Muscle layer of duodenum (tissue), 2 donors: ENCODE results near the gene RAB11FIP3.
A peak's percentile ranks its signal among the peaks of the same experiment; 100 is the strongest.

Experiments used
- H3K27ac ChIP-seq: one replicate; pipeline ENCODE4 v1.7.0; 2013; ENCODE audit warnings: mild to moderate bottlenecking, low read length
- H3K27me3 ChIP-seq: one replicate; pipeline ENCODE4 v1.7.0; 2013; ENCODE audit warnings: low read depth, mild to moderate bottlenecking, control low read depth, low read length
- H3K36me3 ChIP-seq, 2 donors: one replicate each; pipeline ENCODE4 v1.7.0; 2013; ENCODE audit warnings: low read length in 2 of 2, control low read depth in 1 of 2, mild to moderate bottlenecking in 1 of 2; ENCODE audit not compliant: insufficient read depth in 2 of 2, control insufficient read depth in 1 of 2
- H3K4me1 ChIP-seq, 2 donors: one replicate each; pipeline ENCODE4 v1.7.0; 2013; ENCODE audit warnings: low read length in 2 of 2, mild to moderate bottlenecking in 2 of 2, control low read depth in 1 of 2, moderate library complexity in 1 of 2; ENCODE audit not compliant: insufficient read depth in 2 of 2, control insufficient read depth in 1 of 2
- H3K4me3 ChIP-seq, 2 donors: one replicate each; pipeline ENCODE4 v1.7.0; 2013; ENCODE audit warnings: low read length in 2 of 2, low read depth in 1 of 2, mild to moderate bottlenecking in 1 of 2
- H3K9me3 ChIP-seq, 2 donors: one replicate each; pipeline ENCODE4 v1.7.0; 2013; ENCODE audit warnings: low read length in 2 of 2, control low read depth in 1 of 2, mild to moderate bottlenecking in 1 of 2; ENCODE audit not compliant: control insufficient read depth in 1 of 2
- donor health status: healthy.

Gene RAB11FIP3

GRCh38 chr16:397135-397661 lies 28.3 kb upstream of the RAB11FIP3 start, which contains the start of gene NME4:
TSS of gene NME4 (plus strand) at chr16:397199. CDS start at chr16:397223, 24 bp downstream.
- H3K4me3 ChIP-seq: peak within 1 kb of the TSS; percentile 54 to 61
- H3K36me3 ChIP-seq: peaks cover 0 to 7% of the 10 kb centered on the region in 2 donors
- H3K9me3 ChIP-seq: no peaks in the 10 kb centered on the region
- H3K4me1 ChIP-seq: peaks cover 5 to 16% of the 10 kb centered on the region in 2 donors
- no peak within 1 kb of the TSS for H3K27ac ChIP-seq
- no peaks in the 10 kb centered on the region for H3K27me3 ChIP-seq

- Histone ChIP-seq H3K4me3 (peak overlapping the region in 1 of 2 donors; percentile 49), H3K4me1 (peaks cover 5 to 19% of the 10 kb centered on the region in 2 donors), H3K9me3 (no peaks in the 10 kb centered on the region), H3K36me3 (peaks cover 0 to 7% of the 10 kb centered on the region in 2 donors), H3K27me3 (no peaks in the 10 kb centered on the region), H3K27ac (no peak overlapping the region)
Measured at GRCh38 chr16:397736-398332, 27.6 kb upstream of the RAB11FIP3 start.

- no peaks in the 10 kb centered on the region for H3K9me3 ChIP-seq
- H3K4me3 ChIP-seq: no peak overlapping the region
- peaks cover 5 to 19% of the 10 kb centered on the region in 2 donors for H3K4me1 ChIP-seq
- H3K36me3 ChIP-seq: peaks cover 0 to 7% of the 10 kb centered on the region in 2 donors
- H3K27ac ChIP-seq: no peak overlapping the region
- no peaks in the 10 kb centered on the region for H3K27me3 ChIP-seq
Measured at GRCh38 chr16:398561-399339, 26.7 kb upstream of the RAB11FIP3 start.

- Histone ChIP-seq H3K9me3 (no peaks in the 10 kb centered on the region), H3K36me3 (peaks cover 0 to 7% of the 10 kb centered on the region in 2 donors), H3K27ac (no peak overlapping the region), H3K4me1 (peaks cover 5 to 19% of the 10 kb centered on the region in 2 donors), H3K27me3 (no peaks in the 10 kb centered on the region), H3K4me3 (peak overlapping the region in 1 of 2 donors; percentile 79)
Measured at GRCh38 chr16:399340-400019, 26.0 kb upstream of the RAB11FIP3 start.

- peak overlapping the region in 1 of 2 donors; percentile 79 for H3K4me3 ChIP-seq
- no peaks in the 10 kb centered on the region for H3K27me3 ChIP-seq
- peaks cover 0 to 7% of the 10 kb centered on the region in 2 donors for H3K36me3 ChIP-seq
- peaks cover 5 to 19% of the 10 kb centered on the region in 2 donors for H3K4me1 ChIP-seq
- no peaks in the 10 kb centered on the region for H3K9me3 ChIP-seq
- H3K27ac ChIP-seq: peak overlapping the region; percentile 2
Measured at GRCh38 chr16:400061-400591, 25.3 kb upstream of the RAB11FIP3 start.

- Histone ChIP-seq H3K4me1 (peaks cover 5 to 19% of the 10 kb centered on the region in 2 donors), H3K27me3 (no peaks in the 10 kb centered on the region), H3K27ac (peak within 1 kb of the TSS; percentile 51), H3K9me3 (no peaks in the 10 kb centered on the region), H3K36me3 (peaks cover 0 to 7% of the 10 kb centered on the region in 2 donors), H3K4me3 (peak within 1 kb of the TSS; percentile 62 to 79)
Measured at GRCh38 chr16:401468-402348, 23.7 kb upstream of the RAB11FIP3 start, which contains the start of gene DECR2. TSS of gene DECR2 (plus strand) at chr16:401885. CDS start at chr16:401964, 79 bp downstream.

GRCh38 chr16:404971-405486 lies 20.4 kb upstream of the RAB11FIP3 start:
- Histone ChIP-seq H3K4me1 (peaks cover 4 to 5% of the 10 kb centered on the region in 2 donors), H3K4me3 (no peak overlapping the region), H3K36me3 (no peaks in the 10 kb centered on the region), H3K27me3 (no peaks in the 10 kb centered on the region), H3K27ac (no peak overlapping the region), H3K9me3 (no peaks in the 10 kb centered on the region)

- Histone ChIP-seq H3K36me3 (peaks cover 0 to 3% of the 10 kb centered on the region in 2 donors), H3K4me3 (no peak overlapping the region), H3K9me3 (no peaks in the 10 kb centered on the region), H3K4me1 (peaks cover 0 to 4% of the 10 kb centered on the region in 2 donors), H3K27ac (no peak overlapping the region), H3K27me3 (no peaks in the 10 kb centered on the region)
Measured at GRCh38 chr16:405548-406506, 19.6 kb upstream of the RAB11FIP3 start.

GRCh38 chr16:407253-407652 lies 18.2 kb upstream of the RAB11FIP3 start:
- H3K27me3 ChIP-seq: no peaks in the 10 kb centered on the region
- H3K9me3 ChIP-seq: no peaks in the 10 kb centered on the region
- no peak overlapping the region for H3K27ac ChIP-seq
- peaks cover 0 to 3% of the 10 kb centered on the region in 2 donors for H3K4me1 ChIP-seq
- peaks cover 0 to 17% of the 10 kb centered on the region in 2 donors for H3K36me3 ChIP-seq
- no peak overlapping the region for H3K4me3 ChIP-seq
